ENCODE measurements around the gene SPEF2. TPM values are rescaled to one million over a fixed set of nuclear protein-coding genes. Genes with fewer than 3 reads are reported as not detected.

SPEF2 gene
- total RNA-seq, 1 experiment from 2014 or later, result 0.87 TPM

GRCh38 chr5:35674049-35674448 lies 56.4 kb downstream of the SPEF2 start:
- H3K27ac ChIP-seq (ENCODE audit: low read length), result no peak overlapping the region
- H3K27me3 ChIP-seq (ENCODE audit: control insufficient read depth, insufficient read depth, low read length), result no peaks in the 10 kb centered on the region
- no peak for DNase-seq (ENCODE audit: low read depth, low spot score)
- CTCF ChIA-PET, result no interaction called here
- no TSS peak for BruUV-seq (replicated peaks)
- no peak overlapping the region for H3K4me3 ChIP-seq (ENCODE audit: low read depth in 2 of 2, low read length in 2 of 2)
- H3K9me3 ChIP-seq (ENCODE audit: control insufficient read depth, insufficient read depth, low read depth, low read length), result no peaks in the 10 kb centered on the region
- in situ Hi-C loops (cut with HindIII; ENCODE audit: low pct_unique_long_range_greater_than_20kb, low sequenced_read_pairs), result no loop called here
- intact Hi-C loops (cut with micrococcal nuclease; ENCODE audit: unreplicated experiment), result no loop called here
- POLR2A ChIA-PET, result no interaction called here
- TF ChIP-seq SIN3A (IDR thresholded peaks at IDR 0.05; ENCODE audit: borderline replicate concordance, insufficient read depth, low read depth, low read length) (no peak), CTCF (IDR thresholded peaks at IDR 0.05) (no peak), TCF7L2 (IDR thresholded peaks at IDR 0.05; ENCODE audit: low read depth, low read length) (no peak), REST (IDR thresholded peaks at IDR 0.05; ENCODE audit: insufficient read depth in 1 of 2, low read depth in 2 of 2, low read length in 1 of 2) (no peak), POLR2AphosphoS5 (IDR thresholded peaks at IDR 0.05; ENCODE audit: low read depth, low read length) (no peak)
- no peaks in the 10 kb centered on the region for H3K4me1 ChIP-seq (ENCODE audit: control insufficient read depth, insufficient read depth, low read length)
- ATAC-seq, result no peak
- no peaks in the 10 kb centered on the region for H3K36me3 ChIP-seq (ENCODE audit: control insufficient read depth, insufficient read depth, low read length)

GRCh38 chr5:35675392-35675791 lies 57.7 kb downstream of the SPEF2 start:
- ChIA-PET POLR2A (no interaction called here), CTCF (no interaction called here)
- no TSS peak for BruUV-seq (replicated peaks)
- Histone ChIP-seq H3K4me1 (ENCODE audit: control insufficient read depth, insufficient read depth, low read length) (no peaks in the 10 kb centered on the region), H3K27ac (ENCODE audit: low read length) (no peak overlapping the region), H3K4me3 (ENCODE audit: low read depth in 2 of 2, low read length in 2 of 2) (no peak overlapping the region), H3K9me3 (ENCODE audit: control insufficient read depth, insufficient read depth, low read depth, low read length) (no peaks in the 10 kb centered on the region), H3K27me3 (ENCODE audit: control insufficient read depth, insufficient read depth, low read length) (no peaks in the 10 kb centered on the region), H3K36me3 (ENCODE audit: control insufficient read depth, insufficient read depth, low read length) (no peaks in the 10 kb centered on the region)
- no peak for DNase-seq (ENCODE audit: low read depth, low spot score)
- ATAC-seq, result no peak
- in situ Hi-C loops (cut with HindIII; ENCODE audit: low pct_unique_long_range_greater_than_20kb, low sequenced_read_pairs) (no loop called here), intact Hi-C loops (cut with micrococcal nuclease; ENCODE audit: unreplicated experiment) (no loop called here)
- TF ChIP-seq CTCF (IDR thresholded peaks at IDR 0.05) (no peak), SIN3A (IDR thresholded peaks at IDR 0.05; ENCODE audit: borderline replicate concordance, insufficient read depth, low read depth, low read length) (no peak), TCF7L2 (IDR thresholded peaks at IDR 0.05; ENCODE audit: low read depth, low read length) (no peak), REST (IDR thresholded peaks at IDR 0.05; ENCODE audit: insufficient read depth in 1 of 2, low read depth in 2 of 2, low read length in 1 of 2) (no peak), POLR2AphosphoS5 (IDR thresholded peaks at IDR 0.05; ENCODE audit: low read depth, low read length) (no peak)
